Neural progenitor cell (in vitro differentiated cells): ENCODE measurements around the gene STK33. TPM values are rescaled to one million over a fixed set of nuclear protein-coding genes. Genes with fewer than 3 reads are reported as not detected.

ENCODE experiments used
- DNase-seq: peaks from one replicate; pipeline ENCODE4 v3.0.0-alpha.2; 2016; ENCODE audit warnings: low spot score
- H2AFZ ChIP-seq: fragments of 200-600 bp; sonication (generic); replicated peaks from 2 replicates; pipeline ENCODE4 v1.6.1; 2016; ENCODE audit warnings: antibody characterized with exemption
- H3F3A ChIP-seq: fragments of 200-600 bp; sonication (generic); 2 replicates; pipeline ENCODE4 v1.6.1; 2016; ENCODE audit warnings: antibody characterized with exemption, low read depth
- H3K27ac ChIP-seq: fragments of 200-600 bp; sonication (generic); 2 replicates; pipeline ENCODE4 v1.5.1; 2016; ENCODE audit warnings: mild to moderate bottlenecking
- H3K27me3 ChIP-seq: fragments of 200-600 bp; sonication (generic); 2 replicates; pipeline ENCODE4 v1.6.1; 2016; ENCODE audit warnings: mild to moderate bottlenecking, moderate library complexity
- H3K36me3 ChIP-seq: fragments of 200-600 bp; sonication (generic); 2 replicates; pipeline ENCODE4 v1.5.1; 2016
- H3K4me1 ChIP-seq: fragments of 200-600 bp; sonication (generic); 2 replicates; pipeline ENCODE4 v1.6.1; 2016; ENCODE audit warnings: mixed run types
- H3K4me2 ChIP-seq: fragments of 200-600 bp; sonication (generic); 2 replicates; pipeline ENCODE4 v1.6.1; 2016
- H3K4me3 ChIP-seq: fragments of 200-600 bp; sonication (generic); 2 replicates; pipeline ENCODE4 v1.5.1; 2016
- H3K79me2 ChIP-seq: fragments of 200-600 bp; sonication (generic); 2 replicates; pipeline ENCODE4 v1.6.1; 2016; ENCODE audit warnings: low read depth
- H3K9ac ChIP-seq: fragments of 200-600 bp; sonication (generic); 2 replicates; pipeline ENCODE4 v1.6.1; 2016
- H3K9me3 ChIP-seq: fragments of 200-600 bp; sonication (generic); 2 replicates; pipeline ENCODE4 v1.5.1; 2016; ENCODE audit warnings: low read depth
- H4K20me1 ChIP-seq: fragments of 200-600 bp; sonication (generic); 2 replicates; pipeline ENCODE4 v1.6.1; 2016; ENCODE audit warnings: low read depth
- H3K27ac Mint-ChIP-seq: 3 replicates; pipeline ENCODE4 v1.8.0; 2021; ENCODE audit warnings: mixed read lengths
- H3K27me3 Mint-ChIP-seq: 2 replicates; pipeline ENCODE4 v1.8.0; 2022; ENCODE audit warnings: low read depth, mild to moderate bottlenecking, inconsistent platforms, moderate library complexity, mixed read lengths; ENCODE audit not compliant: insufficient read depth
- H3K36me3 Mint-ChIP-seq: 3 replicates; pipeline ENCODE4 v1.8.0; 2021; ENCODE audit warnings: mixed read lengths
- H3K4me1 Mint-ChIP-seq: 3 replicates; pipeline ENCODE4 v1.8.0; 2021; ENCODE audit warnings: mixed read lengths
- H3K4me3 Mint-ChIP-seq: 3 replicates; pipeline ENCODE4 v1.8.0; 2021; ENCODE audit warnings: mild to moderate bottlenecking, moderate library complexity, mixed read lengths
- H3K9me3 Mint-ChIP-seq: 3 replicates; pipeline ENCODE4 v1.8.0; 2020; ENCODE audit warnings: mixed read lengths
- CTCF ChIP-seq: fragments of 200-600 bp; sonication (generic); IDR thresholded peaks from 2 replicates; pipeline ENCODE4 v1.5.1; 2017; ENCODE audit warnings: antibody characterized with exemption, mild to moderate bottlenecking
- EZH2 ChIP-seq: fragments of 200-600 bp; sonication (generic); IDR thresholded peaks from 2 replicates; pipeline ENCODE4 v1.6.1; 2017; ENCODE audit warnings: antibody characterized with exemption, mild to moderate bottlenecking, moderate library complexity
- EZH2phosphoT487 ChIP-seq: fragments of 200-600 bp; sonication (generic); IDR thresholded peaks from 2 replicates; pipeline ENCODE4 v1.6.1; 2017; ENCODE audit warnings: antibody characterized with exemption
- total RNA-seq: library from RNA; depleted of rRNA; stranded (reverse); fragments of >200 nt; gene quantifications from 2 replicates; pipeline ENCODE4 v1.2.3, GENCODE V29; 2015; ENCODE audit warnings: low replicate concordance

Gene STK33
- total RNA-seq, 1 donor from 2014 or later: 56.5 TPM

GRCh38 chr11:8383627-8384026 lies 210.4 kb downstream of the STK33 start:
- TF ChIP-seq EZH2 (no peak), EZH2phosphoT487 (no peak), CTCF (no peak)
- H3K9me3 Mint-ChIP-seq: peaks cover 3% of the 10 kb centered on the region
- Histone ChIP-seq H3K27ac (no peak overlapping the region), H4K20me1 (no peaks in the 10 kb centered on the region), H2AFZ (no peak overlapping the region), H3K27me3 (no peaks in the 10 kb centered on the region), H3K4me2 (no peak overlapping the region), H3K4me1 (peaks cover 8% of the 10 kb centered on the region), H3K9ac (no peak overlapping the region), H3K79me2 (no peaks in the 10 kb centered on the region), H3K36me3 (no peaks in the 10 kb centered on the region), H3F3A (no peaks in the 10 kb centered on the region), H3K4me3 (no peak overlapping the region), H3K9me3 (no peaks in the 10 kb centered on the region)
- H3K4me1 Mint-ChIP-seq: peaks cover 14% of the 10 kb centered on the region
- peaks cover 2% of the 10 kb centered on the region for H3K27me3 Mint-ChIP-seq
- H3K36me3 Mint-ChIP-seq: peaks cover 10% of the 10 kb centered on the region
- DNase-seq: no peak
- no peak overlapping the region for H3K4me3 Mint-ChIP-seq
- no peak overlapping the region for H3K27ac Mint-ChIP-seq

GRCh38 chr11:8383227-8383626 lies 210.8 kb downstream of the STK33 start:
- H3F3A ChIP-seq: no peaks in the 10 kb centered on the region

GRCh38 chr11:8382436-8383053 lies 211.5 kb downstream of the STK33 start:
- H3K4me3 ChIP-seq: no peak overlapping the region
- H3F3A ChIP-seq: no peaks in the 10 kb centered on the region
- no peaks in the 10 kb centered on the region for H3K9me3 ChIP-seq
- Mint-ChIP-seq H3K27ac (no peak overlapping the region), H3K4me1 (peaks cover 14% of the 10 kb centered on the region), H3K9me3 (peaks cover 5% of the 10 kb centered on the region), H3K4me3 (no peak overlapping the region), H3K36me3 (peaks cover 14% of the 10 kb centered on the region), H3K27me3 (peaks cover 2% of the 10 kb centered on the region)
- no peaks in the 10 kb centered on the region for H4K20me1 ChIP-seq
- H3K79me2 ChIP-seq: no peaks in the 10 kb centered on the region
- H3K4me2 ChIP-seq: no peak overlapping the region
- peaks cover 7% of the 10 kb centered on the region for H3K4me1 ChIP-seq
- no peak overlapping the region for H3K27ac ChIP-seq
- H3K36me3 ChIP-seq: no peaks in the 10 kb centered on the region
- DNase-seq: no peak
- H3K9ac ChIP-seq: no peak overlapping the region
- no peaks in the 10 kb centered on the region for H3K27me3 ChIP-seq
- TF ChIP-seq EZH2phosphoT487: no peak
- TF ChIP-seq CTCF: no peak
- TF ChIP-seq EZH2: no peak
- H2AFZ ChIP-seq: no peak overlapping the region

More at GRCh38 chr11:8383227-8383626, 210.8 kb downstream of the STK33 start:
- H3K27ac Mint-ChIP-seq: no peak overlapping the region
- Histone ChIP-seq H4K20me1 (no peaks in the 10 kb centered on the region), H3K27ac (no peak overlapping the region), H3K4me1 (peaks cover 7% of the 10 kb centered on the region), H3K36me3 (no peaks in the 10 kb centered on the region), H2AFZ (no peak overlapping the region), H3K27me3 (no peaks in the 10 kb centered on the region), H3K9ac (no peak overlapping the region), H3K9me3 (no peaks in the 10 kb centered on the region), H3K79me2 (no peaks in the 10 kb centered on the region), H3K4me3 (no peak overlapping the region), H3K4me2 (no peak overlapping the region)
- no peak for DNase-seq
- TF ChIP-seq EZH2phosphoT487: no peak
- no peak for TF ChIP-seq EZH2
- TF ChIP-seq CTCF: no peak
- H3K27me3 Mint-ChIP-seq: peaks cover 2% of the 10 kb centered on the region
- peaks cover 14% of the 10 kb centered on the region for H3K4me1 Mint-ChIP-seq
- H3K4me3 Mint-ChIP-seq: no peak overlapping the region
- peaks cover 3% of the 10 kb centered on the region for H3K9me3 Mint-ChIP-seq
- peaks cover 10% of the 10 kb centered on the region for H3K36me3 Mint-ChIP-seq
